Stimulated activated CD8-positive, alpha-beta memory T cell treated with anti-CD3 and anti-CD28 coated beads, Interleukin-15, amount 100 ng/mL, for 24 hours (primary cell): ENCODE measurements around the gene P2RX2.

ENCODE experiments used
- DNase-seq: peaks from one replicate; pipeline ENCODE4 v3.0.0-alpha.2; 2020; ENCODE audit warnings: low read depth

The P2RX2 gene

GRCh38 chr12:132662901-132663755 is 44.6 kb downstream of the P2RX2 start:
- no peak for DNase-seq

- no peak for DNase-seq
Observed at GRCh38 chr12:132664206-132665148, 45.9 kb downstream of the P2RX2 start.

- DNase-seq, result no peak
Observed at GRCh38 chr12:132665149-132665491, 46.5 kb downstream of the P2RX2 start.

GRCh38 chr12:132665794-132666193 is 47.2 kb downstream of the P2RX2 start:
- no peak for DNase-seq

GRCh38 chr12:132668191-132669088 is 49.9 kb downstream of the P2RX2 start:
- no peak for DNase-seq

- no peak for DNase-seq
Observed at GRCh38 chr12:132669166-132669879, 50.7 kb downstream of the P2RX2 start.
